Astrocyte (in vitro differentiated cells and primary cell): ENCODE measurements around the gene TIMM13. TPM values are rescaled to one million over a fixed set of nuclear protein-coding genes. Genes with fewer than 3 reads are reported as not detected.

Experiments used
- DNase-seq: peaks from one replicate; pipeline ENCODE4 v3.0.0-alpha.2; 2010; ENCODE audit warnings: low read depth
- FAIRE-seq: peaks from 2 replicates; lab custom pipeline; 2011; peaks lifted over from hg19 to GRCh38; lab: Jason Lieb, UNC
- H2AFZ ChIP-seq: 2 replicates; pipeline ENCODE4 v1.6.0; 2012; ENCODE audit warnings: low read depth, low read length, inconsistent platforms
- H3K27ac ChIP-seq: 2 replicates; pipeline ENCODE4 v1.5.1; 2011; ENCODE audit warnings: low read depth, low read length, inconsistent platforms
- H3K27me3 ChIP-seq: 2 replicates; pipeline ENCODE4 v1.6.0; 2011; ENCODE audit warnings: low read length, inconsistent platforms; ENCODE audit not compliant: insufficient read depth
- H3K36me3 ChIP-seq: 2 replicates; pipeline ENCODE4 v1.5.1; 2011; ENCODE audit warnings: low read length, inconsistent platforms; ENCODE audit not compliant: insufficient read depth
- H3K4me1 ChIP-seq: 2 replicates; pipeline ENCODE4 v1.5.1; 2011; ENCODE audit warnings: low read length, inconsistent platforms; ENCODE audit not compliant: insufficient read depth
- H3K4me2 ChIP-seq: 2 replicates; pipeline ENCODE4 v1.6.0; 2012; ENCODE audit warnings: low read length, inconsistent platforms
- H3K4me3 ChIP-seq: 2 replicates; pipeline ENCODE4 v1.5.1; 2011; ENCODE audit warnings: low read depth, mild to moderate bottlenecking, low read length, inconsistent platforms; ENCODE audit not compliant: insufficient read depth
- H3K79me2 ChIP-seq: 2 replicates; pipeline ENCODE4 v1.6.0; 2012; ENCODE audit warnings: mild to moderate bottlenecking, low read length, inconsistent platforms; ENCODE audit not compliant: insufficient read depth
- H3K9ac ChIP-seq: 2 replicates; pipeline ENCODE4 v1.6.0; 2012; ENCODE audit warnings: mild to moderate bottlenecking, low read length, inconsistent platforms
- H3K9me3 ChIP-seq: 2 replicates; pipeline ENCODE4 v1.5.1; 2012; ENCODE audit warnings: low read depth, mild to moderate bottlenecking, low read length, inconsistent platforms; ENCODE audit not compliant: insufficient read depth
- H4K20me1 ChIP-seq: 2 replicates; pipeline ENCODE4 v1.6.0; 2012; ENCODE audit warnings: low read length, inconsistent platforms; ENCODE audit not compliant: insufficient read depth
- H3K27ac Mint-ChIP-seq: one replicate; pipeline ENCODE4 v1.8.0; 2021; ENCODE audit warnings: mild to moderate bottlenecking, mixed read lengths; ENCODE audit not compliant: unreplicated experiment
- H3K27me3 Mint-ChIP-seq: one replicate; pipeline ENCODE4 v1.8.0; 2021; ENCODE audit warnings: low read depth, mixed read lengths; ENCODE audit not compliant: unreplicated experiment
- H3K36me3 Mint-ChIP-seq: one replicate; pipeline ENCODE4 v1.8.0; 2021; ENCODE audit warnings: low read depth, mixed read lengths; ENCODE audit not compliant: unreplicated experiment
- H3K4me1 Mint-ChIP-seq: one replicate; pipeline ENCODE4 v1.8.0; 2021; ENCODE audit warnings: low read depth, mixed read lengths; ENCODE audit not compliant: unreplicated experiment
- H3K4me3 Mint-ChIP-seq: one replicate; pipeline ENCODE4 v1.8.0; 2021; ENCODE audit warnings: mild to moderate bottlenecking, moderate library complexity, mixed read lengths; ENCODE audit not compliant: unreplicated experiment
- H3K9me3 Mint-ChIP-seq: one replicate; pipeline ENCODE4 v1.8.0; 2021; ENCODE audit warnings: mild to moderate bottlenecking, mixed read lengths; ENCODE audit not compliant: unreplicated experiment
- EZH2 ChIP-seq: IDR thresholded peaks from 2 replicates; pipeline ENCODE4 v1.6.1; 2012; ENCODE audit warnings: mild to moderate bottlenecking, low read length, inconsistent platforms; ENCODE audit not compliant: insufficient read depth
- total RNA-seq: library from RNA; stranded (reverse); gene quantifications from 2 replicates; pipeline ENCODE4 v1.2.1, GENCODE V29; 2021
- TF ChIP-seq, protein P1 (sequence below): IDR thresholded peaks from 2 replicates; pipeline ENCODE4 v1.5.1; 2011; ENCODE audit warnings: low read depth, mild to moderate bottlenecking, inconsistent platforms, low read length, moderate library complexity; ENCODE audit not compliant: insufficient read depth

The TIMM13 gene
- total RNA-seq, 1 donor from 2014 or later = 105 TPM

DNA sequence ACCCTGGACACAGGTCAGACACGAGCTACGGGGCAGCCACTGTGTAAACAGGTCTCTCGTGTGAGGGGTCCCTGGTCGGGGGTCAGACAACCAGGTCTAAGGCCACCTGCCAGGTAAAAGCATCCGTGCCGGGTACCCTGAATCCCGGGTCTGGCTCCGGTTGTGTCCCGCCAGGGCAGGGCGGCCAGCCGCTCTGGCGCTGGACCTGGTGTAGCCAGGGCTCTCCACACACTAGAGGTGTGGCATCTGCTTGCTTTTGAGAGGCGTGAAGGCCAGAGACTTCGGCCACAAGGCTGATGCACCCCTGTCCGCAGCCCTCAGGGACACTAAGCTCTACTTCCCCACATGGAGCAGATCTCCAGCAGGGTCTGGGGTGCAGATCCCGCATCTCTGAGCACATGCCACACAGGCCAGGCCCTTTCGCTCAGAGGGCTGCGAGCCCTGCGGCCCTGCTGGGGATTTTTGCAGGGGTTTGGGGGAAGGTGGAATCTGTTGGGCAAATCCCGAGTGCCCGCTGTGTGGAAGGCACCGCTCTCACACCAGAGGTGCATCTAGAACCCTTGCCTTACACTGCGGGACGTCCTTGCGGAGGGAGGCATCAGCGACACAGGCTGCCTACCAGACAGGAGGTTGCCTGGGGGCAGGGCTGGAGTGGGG, 13.8 kb upstream of the TIMM13 start:
- FAIRE-seq = no peak
- Histone ChIP-seq H3K4me1 (no peaks in the 10 kb centered on the region), H4K20me1 (peaks cover 54% of the 10 kb centered on the region), H3K4me3 (no peak overlapping the region), H3K36me3 (no peaks in the 10 kb centered on the region), H3K27ac (no peak overlapping the region), H3K9ac (no peak overlapping the region), H3K27me3 (no peaks in the 10 kb centered on the region), H2AFZ (no peak overlapping the region), H3K4me2 (no peak overlapping the region), H3K9me3 (no peaks in the 10 kb centered on the region), H3K79me2 (peaks cover 76% of the 10 kb centered on the region)
- DNase-seq = no peak
- Mint-ChIP-seq H3K4me3 (no peak overlapping the region), H3K36me3 (peaks cover 2% of the 10 kb centered on the region), H3K27ac (no peak overlapping the region), H3K9me3 (no peaks in the 10 kb centered on the region), H3K4me1 (no peaks in the 10 kb centered on the region), H3K27me3 (no peaks in the 10 kb centered on the region)
- TF ChIP-seq, protein P1, sequence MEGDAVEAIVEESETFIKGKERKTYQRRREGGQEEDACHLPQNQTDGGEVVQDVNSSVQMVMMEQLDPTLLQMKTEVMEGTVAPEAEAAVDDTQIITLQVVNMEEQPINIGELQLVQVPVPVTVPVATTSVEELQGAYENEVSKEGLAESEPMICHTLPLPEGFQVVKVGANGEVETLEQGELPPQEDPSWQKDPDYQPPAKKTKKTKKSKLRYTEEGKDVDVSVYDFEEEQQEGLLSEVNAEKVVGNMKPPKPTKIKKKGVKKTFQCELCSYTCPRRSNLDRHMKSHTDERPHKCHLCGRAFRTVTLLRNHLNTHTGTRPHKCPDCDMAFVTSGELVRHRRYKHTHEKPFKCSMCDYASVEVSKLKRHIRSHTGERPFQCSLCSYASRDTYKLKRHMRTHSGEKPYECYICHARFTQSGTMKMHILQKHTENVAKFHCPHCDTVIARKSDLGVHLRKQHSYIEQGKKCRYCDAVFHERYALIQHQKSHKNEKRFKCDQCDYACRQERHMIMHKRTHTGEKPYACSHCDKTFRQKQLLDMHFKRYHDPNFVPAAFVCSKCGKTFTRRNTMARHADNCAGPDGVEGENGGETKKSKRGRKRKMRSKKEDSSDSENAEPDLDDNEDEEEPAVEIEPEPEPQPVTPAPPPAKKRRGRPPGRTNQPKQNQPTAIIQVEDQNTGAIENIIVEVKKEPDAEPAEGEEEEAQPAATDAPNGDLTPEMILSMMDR = no peak
- no peak for TF ChIP-seq EZH2

DNA sequence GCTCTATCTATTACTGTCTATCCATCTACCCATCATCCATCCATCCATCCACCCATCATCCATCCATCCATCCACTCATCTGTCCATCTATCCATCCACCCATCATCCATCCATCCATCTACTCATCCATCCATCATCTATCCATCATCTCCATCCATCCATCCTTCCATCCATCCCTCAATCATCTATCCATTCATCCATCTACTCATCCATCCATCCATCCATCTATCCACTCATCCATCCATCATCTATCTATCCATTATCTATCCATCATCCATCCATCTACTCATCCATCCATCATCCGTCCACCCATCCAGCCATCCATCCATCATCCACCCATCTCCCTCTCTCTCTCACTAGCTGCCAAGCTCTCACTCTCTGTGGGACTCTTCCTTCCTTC, 13.1 kb upstream of the TIMM13 start:
- FAIRE-seq (no peak), DNase-seq (no peak)
- H3K27me3 ChIP-seq = no peaks in the 10 kb centered on the region
- no peak overlapping the region for H3K27ac Mint-ChIP-seq
- no peak overlapping the region for H3K27ac ChIP-seq
- no peaks in the 10 kb centered on the region for H3K4me1 ChIP-seq
- no peaks in the 10 kb centered on the region for H3K4me1 Mint-ChIP-seq
- H3K36me3 ChIP-seq = no peaks in the 10 kb centered on the region
- peaks cover 53% of the 10 kb centered on the region for H4K20me1 ChIP-seq
- no peaks in the 10 kb centered on the region for H3K9me3 ChIP-seq
- H3K27me3 Mint-ChIP-seq = no peaks in the 10 kb centered on the region
- peaks cover 2% of the 10 kb centered on the region for H3K36me3 Mint-ChIP-seq
- TF ChIP-seq EZH2 = no peak
- TF ChIP-seq, protein P1 = no peak
- no peak overlapping the region for H3K9ac ChIP-seq
- H3K4me2 ChIP-seq = no peak overlapping the region
- no peak overlapping the region for H2AFZ ChIP-seq
- H3K4me3 Mint-ChIP-seq = no peak overlapping the region
- peaks cover 74% of the 10 kb centered on the region for H3K79me2 ChIP-seq
- no peak overlapping the region for H3K4me3 ChIP-seq
- no peaks in the 10 kb centered on the region for H3K9me3 Mint-ChIP-seq

DNA sequence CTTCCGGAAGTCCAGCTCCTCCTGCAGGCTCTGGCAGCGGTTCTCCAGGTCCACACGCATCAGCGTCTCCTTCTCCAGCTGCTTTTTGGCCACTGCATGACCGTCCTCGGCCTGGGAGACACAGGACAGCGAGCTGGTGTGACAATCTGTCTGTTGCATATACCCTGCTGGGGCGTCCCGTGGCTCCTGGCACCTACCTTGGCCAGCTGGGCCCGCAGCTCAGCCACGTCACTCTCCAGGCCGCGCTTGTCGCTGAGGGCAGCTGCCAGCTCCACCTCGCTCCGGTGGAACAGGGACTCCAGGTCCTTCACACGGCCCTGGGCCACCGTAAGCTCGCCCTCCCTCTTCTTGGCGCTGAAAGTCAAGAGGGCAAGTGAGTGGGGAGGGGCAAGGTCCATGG, 10.8 kb upstream of the TIMM13 start:
- Histone ChIP-seq H3K36me3 (no peaks in the 10 kb centered on the region), H3K9me3 (no peaks in the 10 kb centered on the region), H3K79me2 (peaks cover 52% of the 10 kb centered on the region), H3K9ac (no peak overlapping the region), H3K4me2 (no peak overlapping the region), H4K20me1 (peaks cover 38% of the 10 kb centered on the region), H3K27me3 (no peaks in the 10 kb centered on the region), H3K4me3 (no peak overlapping the region), H2AFZ (no peak overlapping the region), H3K27ac (no peak overlapping the region), H3K4me1 (no peaks in the 10 kb centered on the region)
- no peaks in the 10 kb centered on the region for H3K9me3 Mint-ChIP-seq
- no peaks in the 10 kb centered on the region for H3K4me1 Mint-ChIP-seq
- DNase-seq (no peak), FAIRE-seq (no peak)
- TF ChIP-seq, protein P1 = no peak
- TF ChIP-seq EZH2 = no peak
- H3K4me3 Mint-ChIP-seq = no peak overlapping the region
- H3K27me3 Mint-ChIP-seq = no peaks in the 10 kb centered on the region
- H3K36me3 Mint-ChIP-seq = peaks cover 2% of the 10 kb centered on the region
- no peak overlapping the region for H3K27ac Mint-ChIP-seq
